ENCODE data around the gene ALKBH3. TPM values are rescaled to one million over a fixed set of nuclear protein-coding genes. Genes with fewer than 3 reads are reported as not detected.
A peak's percentile ranks its signal among the peaks of the same experiment; 100 is the strongest.

Gene ALKBH3
- total RNA-seq, 1 donor: 36.7 TPM

GRCh38 chr11:43901551-43901950, 20.9 kb downstream of the ALKBH3 start:
- no peak for DNase-seq (ENCODE audit: low read depth)
- no peak for TF ChIP-seq CTCF (IDR thresholded peaks at IDR 0.05; ENCODE audit: insufficient read depth, low read length)
- no peak overlapping the region for H3K4me3 ChIP-seq (ENCODE audit: low read depth, low read length)

- H3K4me3 ChIP-seq (ENCODE audit: low read depth, low read length): no peak overlapping the region
- no peak for TF ChIP-seq CTCF (IDR thresholded peaks at IDR 0.05; ENCODE audit: insufficient read depth, low read length)
- DNase-seq (ENCODE audit: low read depth): no peak
Observed at GRCh38 chr11:43903078-43903477, 22.4 kb downstream of the ALKBH3 start.

GRCh38 chr11:43903969-43904368, 23.3 kb downstream of the ALKBH3 start:
- TF ChIP-seq CTCF (IDR thresholded peaks at IDR 0.05; ENCODE audit: insufficient read depth, low read length): no peak
- DNase-seq (ENCODE audit: low read depth): no peak
- no peak overlapping the region for H3K4me3 ChIP-seq (ENCODE audit: low read depth, low read length)

GRCh38 chr11:43904742-43905535, 24.3 kb downstream of the ALKBH3 start:
- H3K4me3 ChIP-seq (ENCODE audit: low read depth, low read length): no peak overlapping the region
- TF ChIP-seq CTCF (IDR thresholded peaks at IDR 0.05; ENCODE audit: insufficient read depth, low read length): no peak
- peak; percentile 70 for DNase-seq (ENCODE audit: low read depth)

- peak; percentile 71 for DNase-seq (ENCODE audit: low read depth)
- TF ChIP-seq CTCF (IDR thresholded peaks at IDR 0.05; ENCODE audit: insufficient read depth, low read length): no peak
Observed at GRCh38 chr11:43905813-43906241, 25.2 kb downstream of the ALKBH3 start.

GRCh38 chr11:43907028-43907975, 26.7 kb downstream of the ALKBH3 start:
- H3K4me3 ChIP-seq (ENCODE audit: low read depth, low read length): no peak overlapping the region
- no peak for TF ChIP-seq CTCF (IDR thresholded peaks at IDR 0.05; ENCODE audit: insufficient read depth, low read length)
- DNase-seq (ENCODE audit: low read depth): no peak

More at GRCh38 chr11:43905813-43906241, 25.2 kb downstream of the ALKBH3 start:
- H3K4me3 ChIP-seq (ENCODE audit: low read depth, low read length): no peak overlapping the region

Data from fibroblast of the aortic adventitia (primary cell).